H9 (cell line): ENCODE measurements around the gene C21orf58. TPM values are rescaled to one million over a fixed set of nuclear protein-coding genes. Genes with fewer than 3 reads are reported as not detected.

Experiments
- DNase-seq: peaks from one replicate; pipeline ENCODE4 v3.0.0-alpha.2; 2017
- H2AFZ ChIP-seq: one replicate; pipeline ENCODE4 v1.6.1; 2013; ENCODE audit warnings: mild to moderate bottlenecking, low read length, control low read depth, moderate library complexity
- H2AK5ac ChIP-seq: 2 replicates; pipeline ENCODE4 v1.6.1; 2013; ENCODE audit warnings: low read length, control low read depth, mixed read lengths; ENCODE audit not compliant: insufficient read length
- H2BK120ac ChIP-seq: one replicate; pipeline ENCODE4 v1.6.1; 2013; ENCODE audit warnings: low read depth, mild to moderate bottlenecking, low read length, control low read depth, inconsistent platforms; ENCODE audit not compliant: poor library complexity, severe bottlenecking
- H2BK12ac ChIP-seq: 2 replicates; pipeline ENCODE4 v1.6.1; 2013; ENCODE audit warnings: low read length, control low read depth, mixed read lengths, low read depth; ENCODE audit not compliant: insufficient read length
- H2BK15ac ChIP-seq: 2 replicates; pipeline ENCODE4 v1.6.1; 2013; ENCODE audit warnings: low read depth, low read length, control low read depth
- H2BK20ac ChIP-seq: one replicate; pipeline ENCODE4 v1.6.1; 2013; ENCODE audit warnings: low read depth, mild to moderate bottlenecking, low read length, control low read depth, inconsistent platforms; ENCODE audit not compliant: poor library complexity, severe bottlenecking
- H2BK5ac ChIP-seq: 2 replicates; pipeline ENCODE4 v1.6.1; 2013; ENCODE audit warnings: low read length, control low read depth, mixed read lengths; ENCODE audit not compliant: insufficient read length
- H3K14ac ChIP-seq: 2 replicates; pipeline ENCODE4 v1.6.1; 2013; ENCODE audit warnings: low read length, control low read depth; ENCODE audit not compliant: insufficient read depth
- H3K18ac ChIP-seq: 2 replicates; pipeline ENCODE4 v1.6.1; 2013; ENCODE audit warnings: low read depth, mild to moderate bottlenecking, mixed read lengths, low read length, control low read depth; ENCODE audit not compliant: insufficient read length
- H3K23ac ChIP-seq: 2 replicates; pipeline ENCODE4 v1.6.1; 2013; ENCODE audit warnings: low read length, control low read depth, mixed read lengths, low read depth; ENCODE audit not compliant: insufficient read length
- H3K23me2 ChIP-seq: 2 replicates; pipeline ENCODE4 v1.6.1; 2013; ENCODE audit warnings: low read depth, mild to moderate bottlenecking, mixed read lengths, low read length, control low read depth; ENCODE audit not compliant: insufficient read length, poor library complexity, severe bottlenecking
- H3K27ac ChIP-seq: 2 replicates; pipeline ENCODE4 v1.5.1; 2013; ENCODE audit warnings: low read length, control low read depth, mixed read lengths, low read depth; ENCODE audit not compliant: insufficient read length
- H3K27me3 ChIP-seq: 2 replicates; pipeline ENCODE4 v1.6.1; 2013; ENCODE audit warnings: low read length, control low read depth, inconsistent platforms; ENCODE audit not compliant: insufficient read depth
- H3K4ac ChIP-seq: 2 replicates; pipeline ENCODE4 v1.6.1; 2013; ENCODE audit warnings: low read depth, mild to moderate bottlenecking, control low read depth, inconsistent platforms, low read length, moderate library complexity
- H3K4me1 ChIP-seq: 2 replicates; pipeline ENCODE4 v1.6.1; 2013; ENCODE audit warnings: low read length, control low read depth, inconsistent platforms; ENCODE audit not compliant: insufficient read depth
- H3K4me2 ChIP-seq: 2 replicates; pipeline ENCODE4 v1.6.1; 2013; ENCODE audit warnings: low read length, control low read depth, mixed read lengths; ENCODE audit not compliant: insufficient read length, insufficient read depth
- H3K56ac ChIP-seq: 2 replicates; pipeline ENCODE4 v1.6.1; 2013; ENCODE audit warnings: low read depth, mild to moderate bottlenecking, mixed read lengths, low read length, control low read depth; ENCODE audit not compliant: insufficient read length
- H3K79me1 ChIP-seq: 2 replicates; pipeline ENCODE4 v1.6.1; 2013; ENCODE audit warnings: low read depth, mild to moderate bottlenecking, moderate library complexity, low read length, control low read depth, inconsistent platforms; ENCODE audit not compliant: insufficient read depth, poor library complexity, severe bottlenecking
- H3K79me2 ChIP-seq: 2 replicates; pipeline ENCODE4 v1.6.1; 2013; ENCODE audit warnings: low read length, control low read depth, inconsistent platforms; ENCODE audit not compliant: insufficient read depth
- H3K9ac ChIP-seq: 2 replicates; pipeline ENCODE4 v1.6.1; 2013; ENCODE audit warnings: low read length, control low read depth, mixed read lengths; ENCODE audit not compliant: insufficient read length; ENCODE audit errors: extremely low read depth
- H3K9me3 ChIP-seq: one replicate; pipeline ENCODE4 v1.6.1; 2013; ENCODE audit warnings: low read depth, low read length, inconsistent platforms; ENCODE audit not compliant: control insufficient read depth
- H3T11ph ChIP-seq: one replicate; pipeline ENCODE4 v1.6.1; 2013; ENCODE audit warnings: mild to moderate bottlenecking, low read length, control low read depth, inconsistent platforms
- H4K20me1 ChIP-seq: one replicate; pipeline ENCODE4 v1.6.1; 2013; ENCODE audit not compliant: control insufficient read depth, insufficient read length, insufficient read depth
- H4K5ac ChIP-seq: 2 replicates; pipeline ENCODE4 v1.6.1; 2013; ENCODE audit warnings: low read depth, mild to moderate bottlenecking, mixed read lengths, low read length, control low read depth; ENCODE audit not compliant: insufficient read length
- H4K8ac ChIP-seq: replicated peaks from 2 replicates; pipeline ENCODE4 v1.6.1; 2013; ENCODE audit warnings: low read length, control low read depth, mixed read lengths, low read depth; ENCODE audit not compliant: insufficient read length
- H4K91ac ChIP-seq: 2 replicates; pipeline ENCODE4 v1.6.1; 2013; ENCODE audit warnings: low read depth, mild to moderate bottlenecking, moderate library complexity, mixed read lengths, low read length, control low read depth; ENCODE audit not compliant: insufficient read length
- H3K27ac Mint-ChIP-seq, 3 experiments: 2 replicates in 2 of 3; 3 replicates in 1 of 3; pipeline ENCODE4 v1.8.0; 2020 to 2021; ENCODE audit warnings: mixed read lengths in 3 of 3, mild to moderate bottlenecking in 1 of 3, moderate library complexity in 1 of 3
- H3K27me3 Mint-ChIP-seq: 2 replicates; pipeline ENCODE4 v1.8.0; 2021; ENCODE audit warnings: low read depth, mild to moderate bottlenecking, moderate library complexity, mixed read lengths
- H3K36me3 Mint-ChIP-seq, 3 experiments: 2 replicates in 2 of 3; 3 replicates in 1 of 3; pipeline ENCODE4 v1.8.0; 2020 to 2021; ENCODE audit warnings: low read depth in 3 of 3, mixed read lengths in 3 of 3; ENCODE audit not compliant: insufficient read depth in 1 of 3
- H3K4me1 Mint-ChIP-seq, 2 experiments: 2 replicates each; pipeline ENCODE4 v1.8.0; 2020; ENCODE audit warnings: mixed read lengths in 2 of 2
- H3K4me3 Mint-ChIP-seq, 2 experiments: 2 replicates in 1 of 2; 3 replicates in 1 of 2; pipeline ENCODE4 v1.8.0; 2020 to 2021; ENCODE audit warnings: mild to moderate bottlenecking in 2 of 2, mixed read lengths in 2 of 2, moderate library complexity in 1 of 2
- H3K9me3 Mint-ChIP-seq, 2 experiments: 2 replicates in 1 of 2; 3 replicates in 1 of 2; pipeline ENCODE4 v1.8.0; 2020; ENCODE audit warnings: mild to moderate bottlenecking in 2 of 2, mixed read lengths in 2 of 2, moderate library complexity in 1 of 2
- CTCF ChIP-seq: fragments of 200-600 bp; sonication (generic); conservative IDR thresholded peaks from 3 replicates; pipeline ENCODE4 v1.8.0; 2021; ENCODE audit warnings: antibody characterized with exemption, mild to moderate bottlenecking
- WGBS: extraction: QIAGEN DNeasy Blood & Tissue Kit; methylation state at CpG from one replicate; pipeline ENCODE4 v1.1.7; 2013; ENCODE audit warnings: missing lambda C conversion rate, low lambda C conversion rate, mixed read lengths; ENCODE audit not compliant: insufficient read length; ENCODE audit errors: extremely low coverage; 5-methylcytosine and 5-hydroxymethylcytosine counted together
- total RNA-seq: library from RNA; stranded (reverse); gene quantifications from 2 replicates; pipeline ENCODE4 v1.2.1, GENCODE V29; 2021

The C21orf58 gene
- total RNA-seq, 1 experiment from 2014 or later: 17.2 TPM

DNA sequence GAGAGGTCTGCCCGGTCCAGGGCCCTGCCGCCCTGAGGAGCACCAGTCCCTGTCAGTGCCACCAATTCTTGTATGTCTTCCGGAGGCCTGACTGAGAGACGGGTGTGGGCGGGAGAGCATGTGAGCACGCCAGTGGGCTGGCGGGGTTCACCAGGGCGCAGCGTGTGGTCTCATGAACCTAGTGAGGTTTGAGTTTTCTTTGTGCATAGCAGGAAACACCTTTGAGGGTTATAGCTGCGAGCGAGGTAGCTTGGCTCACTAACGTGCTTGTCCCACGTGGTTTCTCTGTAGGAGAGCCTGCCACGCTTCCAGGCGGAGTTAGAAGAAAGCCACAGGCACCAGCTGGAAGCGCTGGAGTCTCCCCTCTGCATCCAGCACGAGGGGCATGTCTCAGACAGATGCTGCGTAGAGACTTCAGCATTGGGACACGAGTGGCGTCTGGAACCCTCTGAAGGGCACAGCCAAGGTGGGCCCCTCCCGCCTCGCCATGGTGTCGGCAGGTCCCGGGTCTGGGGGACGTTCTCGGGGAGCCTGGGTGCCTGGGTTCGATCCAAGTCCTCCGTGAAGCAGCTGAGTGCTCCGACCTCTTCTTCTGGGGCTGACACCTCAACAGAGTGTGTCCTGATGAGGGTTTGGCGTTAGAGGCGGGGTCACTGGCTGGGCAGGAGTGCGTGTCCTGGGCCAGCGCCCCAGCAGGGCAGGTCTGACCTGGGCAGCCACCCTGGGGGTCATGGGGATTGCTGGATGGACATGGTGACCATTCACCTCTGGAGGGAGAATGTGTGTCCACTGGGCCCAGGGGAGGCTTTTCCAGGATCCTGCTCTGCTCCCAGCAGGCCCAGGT lies 31.7 kb upstream of the C21orf58 start:
- H3K4me3 Mint-ChIP-seq: no peak overlapping the region
- H3K9me3 ChIP-seq: no peaks in the 10 kb centered on the region

More for the DNA sequence above, 31.7 kb upstream of the C21orf58 start:
- no peak overlapping the region; the same call in 1 of the 2 replicates for H3K14ac ChIP-seq
- H3K4me2 ChIP-seq: no peak overlapping the region
- no peaks in the 10 kb centered on the region for H4K20me1 ChIP-seq
- Mint-ChIP-seq H3K27me3 (no peaks in the 10 kb centered on the region), H3K9me3 (no peaks in the 10 kb centered on the region), H3K27ac (peak overlapping the region in 1 of 3 experiments; percentile 39; a peak in 2 of 7 replicates), H3K4me1 (no peaks in the 10 kb centered on the region), H3K36me3 (peaks cover 29 to 71% (median 70%) of the 10 kb centered on the region in 3 experiments; a peak in 6 of 7 replicates)
- no peak for DNase-seq
- H4K8ac ChIP-seq: no peak overlapping the region
- H2AFZ ChIP-seq: no peak overlapping the region
- no peak overlapping the region for H2BK20ac ChIP-seq
- no peak overlapping the region for H2BK120ac ChIP-seq
- H3K18ac ChIP-seq: no peak overlapping the region
- no peak overlapping the region for H2BK12ac ChIP-seq
- H3K23me2 ChIP-seq: no peaks in the 10 kb centered on the region
- H3K27ac ChIP-seq: no peak overlapping the region
- H2BK5ac ChIP-seq: no peak overlapping the region
- no peak overlapping the region for H4K91ac ChIP-seq
- no peak overlapping the region for H3K4ac ChIP-seq
- no peaks in the 10 kb centered on the region for H3K79me2 ChIP-seq
- WGBS: no CpG with 5 or more reads among the region's 33 CpGs
- H3K9ac ChIP-seq: no peak overlapping the region
- H4K5ac ChIP-seq: no peak overlapping the region
- no peaks in the 10 kb centered on the region for H3K4me1 ChIP-seq
- no peak overlapping the region for H3K56ac ChIP-seq
- no peaks in the 10 kb centered on the region for H3K79me1 ChIP-seq
- no peak overlapping the region for H2AK5ac ChIP-seq
- no peak overlapping the region for H2BK15ac ChIP-seq
- H3K27me3 ChIP-seq: no peaks in the 10 kb centered on the region
- no peak for TF ChIP-seq CTCF
- no peak overlapping the region for H3K23ac ChIP-seq
- no peak overlapping the region for H3T11ph ChIP-seq
